ENCODE data around the gene ZNF512B.
"Not testable (repeated sequence)": the region's sequence is repeated elsewhere in the genome, so short reads cannot be mapped to it uniquely, and the experiment has no call there.

ZNF512B gene, protein sequence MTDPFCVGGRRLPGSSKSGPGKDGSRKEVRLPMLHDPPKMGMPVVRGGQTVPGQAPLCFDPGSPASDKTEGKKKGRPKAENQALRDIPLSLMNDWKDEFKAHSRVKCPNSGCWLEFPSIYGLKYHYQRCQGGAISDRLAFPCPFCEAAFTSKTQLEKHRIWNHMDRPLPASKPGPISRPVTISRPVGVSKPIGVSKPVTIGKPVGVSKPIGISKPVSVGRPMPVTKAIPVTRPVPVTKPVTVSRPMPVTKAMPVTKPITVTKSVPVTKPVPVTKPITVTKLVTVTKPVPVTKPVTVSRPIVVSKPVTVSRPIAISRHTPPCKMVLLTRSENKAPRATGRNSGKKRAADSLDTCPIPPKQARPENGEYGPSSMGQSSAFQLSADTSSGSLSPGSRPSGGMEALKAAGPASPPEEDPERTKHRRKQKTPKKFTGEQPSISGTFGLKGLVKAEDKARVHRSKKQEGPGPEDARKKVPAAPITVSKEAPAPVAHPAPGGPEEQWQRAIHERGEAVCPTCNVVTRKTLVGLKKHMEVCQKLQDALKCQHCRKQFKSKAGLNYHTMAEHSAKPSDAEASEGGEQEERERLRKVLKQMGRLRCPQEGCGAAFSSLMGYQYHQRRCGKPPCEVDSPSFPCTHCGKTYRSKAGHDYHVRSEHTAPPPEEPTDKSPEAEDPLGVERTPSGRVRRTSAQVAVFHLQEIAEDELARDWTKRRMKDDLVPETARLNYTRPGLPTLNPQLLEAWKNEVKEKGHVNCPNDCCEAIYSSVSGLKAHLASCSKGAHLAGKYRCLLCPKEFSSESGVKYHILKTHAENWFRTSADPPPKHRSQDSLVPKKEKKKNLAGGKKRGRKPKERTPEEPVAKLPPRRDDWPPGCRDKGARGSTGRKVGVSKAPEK

DNA sequence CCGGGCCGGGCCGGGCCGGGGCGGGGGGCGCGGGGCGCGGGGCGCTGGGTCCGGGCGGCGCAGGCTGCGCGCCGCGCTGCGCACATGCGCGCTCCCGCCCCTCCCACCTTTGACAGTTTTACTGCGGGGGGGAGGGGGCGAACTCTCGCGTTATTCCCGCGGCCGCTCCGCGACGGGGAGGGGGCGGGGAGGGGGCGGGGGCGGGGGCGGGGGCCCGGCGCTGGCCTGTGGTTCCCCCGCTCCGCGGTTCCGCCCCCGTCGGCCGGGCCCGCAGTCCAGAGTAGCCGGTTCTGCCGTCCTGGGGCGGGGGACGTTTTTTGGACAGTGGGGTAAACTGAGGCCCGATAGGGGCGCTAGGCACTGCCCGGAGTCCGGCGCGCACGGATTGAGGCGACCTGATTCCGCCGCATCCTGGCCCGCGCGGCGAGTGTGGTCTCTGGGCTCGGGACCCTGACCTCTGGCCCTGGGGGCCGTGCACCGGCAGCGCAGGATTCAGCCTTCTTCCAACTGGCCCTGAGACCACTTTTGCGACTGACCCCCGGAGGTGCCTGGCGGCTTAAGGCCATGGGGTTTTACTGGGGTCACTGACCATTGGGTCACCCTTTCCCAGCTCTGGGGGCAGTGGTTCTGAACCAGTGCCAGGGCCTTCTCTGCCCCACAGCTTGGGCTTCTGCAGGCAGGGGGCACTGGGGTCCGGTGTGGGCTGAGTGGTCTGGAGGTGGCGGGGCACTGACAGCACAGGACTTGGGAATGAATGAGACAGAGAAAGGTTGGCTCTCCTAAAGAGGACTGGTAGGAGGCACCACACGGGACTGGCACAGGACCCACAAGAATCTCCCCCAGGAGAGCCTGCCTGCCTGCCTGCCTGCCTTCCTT, at the start of gene ZNF512B:
TSS of gene ZNF512B (minus strand) at position 93 of the 876 bp plus-strand sequence. CDS start 1,980 bp downstream, outside the sequence.
- peak within 1 kb of the TSS; percentile 68 for H3K4me3 ChIP-seq (ENCODE audit: low read depth, low read length)
- TF ChIP-seq, protein P1, sequence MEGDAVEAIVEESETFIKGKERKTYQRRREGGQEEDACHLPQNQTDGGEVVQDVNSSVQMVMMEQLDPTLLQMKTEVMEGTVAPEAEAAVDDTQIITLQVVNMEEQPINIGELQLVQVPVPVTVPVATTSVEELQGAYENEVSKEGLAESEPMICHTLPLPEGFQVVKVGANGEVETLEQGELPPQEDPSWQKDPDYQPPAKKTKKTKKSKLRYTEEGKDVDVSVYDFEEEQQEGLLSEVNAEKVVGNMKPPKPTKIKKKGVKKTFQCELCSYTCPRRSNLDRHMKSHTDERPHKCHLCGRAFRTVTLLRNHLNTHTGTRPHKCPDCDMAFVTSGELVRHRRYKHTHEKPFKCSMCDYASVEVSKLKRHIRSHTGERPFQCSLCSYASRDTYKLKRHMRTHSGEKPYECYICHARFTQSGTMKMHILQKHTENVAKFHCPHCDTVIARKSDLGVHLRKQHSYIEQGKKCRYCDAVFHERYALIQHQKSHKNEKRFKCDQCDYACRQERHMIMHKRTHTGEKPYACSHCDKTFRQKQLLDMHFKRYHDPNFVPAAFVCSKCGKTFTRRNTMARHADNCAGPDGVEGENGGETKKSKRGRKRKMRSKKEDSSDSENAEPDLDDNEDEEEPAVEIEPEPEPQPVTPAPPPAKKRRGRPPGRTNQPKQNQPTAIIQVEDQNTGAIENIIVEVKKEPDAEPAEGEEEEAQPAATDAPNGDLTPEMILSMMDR (IDR thresholded peaks at IDR 0.05; ENCODE audit: low read depth, low read length): no peak

DNA sequence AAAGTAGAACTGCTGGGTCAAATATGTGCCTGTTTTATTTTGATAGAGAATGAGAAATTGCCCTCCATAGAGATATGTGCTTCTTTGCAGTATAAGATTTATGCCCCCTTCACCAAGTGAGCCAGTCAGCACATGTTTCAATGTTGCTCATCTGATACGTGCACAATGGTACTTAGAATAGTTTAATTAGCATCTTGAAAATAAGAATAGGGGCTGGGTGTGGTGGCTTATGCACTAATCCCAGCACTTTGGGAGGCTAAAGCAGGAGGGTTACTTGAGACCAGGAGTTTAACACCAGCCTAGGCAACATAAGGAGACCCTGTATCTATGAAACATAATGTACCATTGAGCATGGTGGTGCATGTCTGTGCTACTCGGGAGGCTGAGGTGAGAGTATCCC, 45.9 kb upstream of the ZNF512B start:
- TF ChIP-seq, protein P1 (IDR thresholded peaks at IDR 0.05; ENCODE audit: low read depth, low read length): no peak

DNA sequence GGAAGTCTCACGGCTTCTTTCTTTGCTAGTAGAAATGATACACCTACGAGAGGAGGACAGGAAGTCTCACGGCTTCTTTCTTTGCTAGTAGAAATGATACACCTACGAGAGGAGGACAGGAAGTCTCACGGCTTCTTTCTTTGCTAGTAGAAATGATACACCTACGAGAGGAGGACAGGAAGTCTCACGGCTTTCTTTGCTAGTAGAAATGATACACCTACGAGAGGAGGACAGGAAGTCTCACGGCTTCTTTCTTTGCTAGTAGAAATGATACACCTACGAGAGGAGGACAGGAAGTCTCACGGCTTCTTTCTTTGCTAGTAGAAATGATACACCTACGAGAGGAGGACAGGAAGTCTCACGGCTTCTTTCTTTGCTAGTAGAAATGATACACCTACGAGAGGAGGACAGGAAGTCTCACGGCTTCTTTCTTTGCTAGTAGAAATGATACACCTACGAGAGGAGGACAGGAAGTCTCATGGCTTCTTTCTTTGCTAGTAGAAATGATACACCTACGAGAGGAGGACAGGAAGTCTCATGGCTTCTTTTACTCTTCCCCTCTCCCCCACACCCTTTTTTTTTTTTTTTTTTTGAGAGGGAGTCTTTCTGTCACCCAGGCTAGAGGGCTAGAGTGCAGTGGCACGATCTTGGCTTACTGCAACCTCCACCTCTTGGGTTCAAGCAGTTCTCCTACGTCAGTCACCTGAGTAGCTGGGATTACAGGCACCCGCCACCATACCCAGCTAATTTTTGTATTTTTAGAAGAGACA, 42.8 kb upstream of the ZNF512B start:
- not testable (repeated sequence) for H3K4me3 ChIP-seq (ENCODE audit: low read depth, low read length)

More for the DNA sequence above, 45.9 kb upstream of the ZNF512B start:
- no peak overlapping the region for H3K4me3 ChIP-seq (ENCODE audit: low read depth, low read length)

DNA sequence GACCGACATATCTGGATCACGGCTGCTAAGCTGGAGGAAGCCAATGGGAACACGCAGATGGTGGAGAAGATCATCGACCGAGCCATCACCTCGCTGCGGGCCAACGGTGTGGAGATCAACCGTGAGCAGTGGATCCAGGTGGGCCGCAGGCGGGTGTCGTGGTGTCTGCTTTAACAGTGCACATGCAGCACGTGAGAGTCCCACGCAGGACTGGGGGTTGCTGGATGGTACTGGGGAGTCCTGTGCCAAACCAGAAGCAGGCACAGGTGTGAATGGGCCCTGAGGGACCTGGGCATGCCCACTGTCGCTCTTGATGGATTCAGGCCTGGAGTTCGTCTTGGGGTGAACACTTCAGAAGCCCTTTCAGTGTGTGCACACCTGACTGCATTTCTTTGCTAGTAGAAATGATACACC, 41.6 kb upstream of the ZNF512B start:
- TF ChIP-seq, protein P1 (IDR thresholded peaks at IDR 0.05; ENCODE audit: low read depth, low read length): no peak
- H3K4me3 ChIP-seq (ENCODE audit: low read depth, low read length): no peak overlapping the region

DNA sequence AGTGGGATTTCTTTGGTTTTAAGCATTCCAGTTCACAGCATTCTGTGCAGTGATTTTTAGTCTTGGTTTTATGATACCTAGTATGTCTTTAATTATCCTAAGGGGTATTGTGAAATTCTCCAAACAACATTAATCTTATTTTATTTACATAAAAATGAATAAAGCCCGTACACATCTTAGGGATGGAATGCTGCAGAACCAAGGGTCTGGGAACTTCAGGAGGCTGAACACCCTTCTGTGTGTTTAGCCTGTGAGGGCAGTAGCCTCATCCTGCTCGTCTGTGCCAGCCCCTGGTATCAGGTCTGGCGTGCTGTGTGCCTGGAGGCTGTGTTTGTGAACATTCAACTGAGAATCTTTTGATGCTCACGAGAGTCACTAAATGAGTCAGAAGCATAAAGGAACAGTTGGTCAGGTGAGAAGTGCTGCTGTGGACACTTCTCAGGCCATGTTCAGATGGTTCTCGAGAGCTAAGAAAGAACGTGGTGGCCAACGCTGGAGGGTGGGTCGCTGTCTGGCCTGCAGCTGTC, 41.0 kb upstream of the ZNF512B start:
- H3K4me3 ChIP-seq (ENCODE audit: low read depth, low read length): no peak overlapping the region
- TF ChIP-seq, protein P1 (IDR thresholded peaks at IDR 0.05; ENCODE audit: low read depth, low read length): no peak

DNA sequence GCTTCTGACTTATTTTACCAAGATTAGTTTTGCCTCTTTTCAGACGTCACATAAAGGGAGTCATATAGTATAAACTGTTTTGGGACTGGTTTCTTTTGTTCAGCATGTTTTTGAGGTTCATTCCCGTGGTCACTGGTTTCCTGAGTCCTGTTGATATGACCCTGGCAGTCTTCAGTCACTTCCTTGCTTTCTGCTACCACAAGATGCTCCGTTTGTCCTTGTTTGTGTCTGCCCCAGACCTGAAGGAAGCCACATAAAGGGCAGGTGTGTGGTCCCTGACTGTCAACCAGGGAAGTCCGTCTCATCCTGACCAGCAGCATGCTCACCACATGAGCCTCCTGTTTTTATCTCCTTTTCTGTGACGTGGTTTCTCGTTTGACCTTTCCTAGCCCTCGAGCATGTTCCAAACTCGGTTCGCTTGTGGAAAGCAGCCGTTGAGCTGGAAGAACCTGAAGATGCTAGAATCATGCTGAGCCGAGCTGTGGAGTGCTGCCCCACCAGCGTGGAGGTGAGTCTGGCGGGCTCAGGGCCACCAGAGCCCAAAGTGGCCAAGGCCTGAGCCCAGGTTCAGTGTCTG, 40.2 kb upstream of the ZNF512B start:
- TF ChIP-seq, protein P1 (IDR thresholded peaks at IDR 0.05; ENCODE audit: low read depth, low read length): no peak
- H3K4me3 ChIP-seq (ENCODE audit: low read depth, low read length): no peak overlapping the region
